ENCODE measurements around the gene RALGPS1.

Gene RALGPS1

DNA sequence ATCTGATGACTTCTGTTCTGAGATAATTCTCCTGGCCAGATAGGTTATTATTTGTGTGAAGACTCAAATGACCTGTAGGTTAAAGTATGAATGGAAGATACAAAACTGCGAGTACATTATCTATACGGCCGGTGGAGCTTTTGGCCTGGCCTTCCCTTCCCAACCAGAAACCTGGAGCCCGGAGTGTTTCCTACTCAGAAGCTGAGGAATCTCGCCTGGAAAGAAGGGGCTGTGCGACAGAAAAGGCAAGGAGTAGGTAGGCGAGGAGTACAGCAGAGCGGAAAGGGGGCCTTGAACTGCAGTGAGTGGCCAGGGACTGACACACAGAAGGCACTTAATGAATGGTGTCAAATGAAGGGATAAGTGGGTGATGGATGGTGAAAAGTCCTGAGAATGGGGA, 173.3 kb downstream of the RALGPS1 start:
- POLR2A ChIA-PET: no interaction called here
- TF ChIP-seq ZXDB (tag by site-specific recombination; IDR thresholded peaks at IDR 0.05) (no peak), ZNF146 (tag by site-specific recombination; IDR thresholded peaks at IDR 0.05) (no peak), ZNF341 (tag by site-specific recombination; IDR thresholded peaks at IDR 0.05; ENCODE audit: low read depth) (no peak), ZNF37A (tag by site-specific recombination; IDR thresholded peaks at IDR 0.05) (no peak), GLI2 (tag by site-specific recombination; IDR thresholded peaks at IDR 0.05; ENCODE audit: borderline replicate concordance, low read depth) (no peak), ZNF391 (tag by site-specific recombination; IDR thresholded peaks at IDR 0.05; ENCODE audit: borderline replicate concordance, low read depth) (no peak), ZNF701 (tag by site-specific recombination; IDR thresholded peaks at IDR 0.05) (no peak), ZNF10 (tag by site-specific recombination; IDR thresholded peaks at IDR 0.05) (no peak), ZNF660 (tag by site-specific recombination; IDR thresholded peaks at IDR 0.05) (no peak), ZSCAN30 (tag by site-specific recombination; IDR thresholded peaks at IDR 0.05) (no peak), ZNF292 (tag by site-specific recombination; IDR thresholded peaks at IDR 0.05; ENCODE audit: borderline replicate concordance, low read depth) (no peak)
- TF ChIP-seq, protein P1, sequence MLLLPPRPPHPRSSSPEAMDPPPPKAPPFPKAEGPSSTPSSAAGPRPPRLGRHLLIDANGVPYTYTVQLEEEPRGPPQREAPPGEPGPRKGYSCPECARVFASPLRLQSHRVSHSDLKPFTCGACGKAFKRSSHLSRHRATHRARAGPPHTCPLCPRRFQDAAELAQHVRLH (tag by site-specific recombination; IDR thresholded peaks at IDR 0.05): no peak
- TF ChIP-seq, protein P2, sequence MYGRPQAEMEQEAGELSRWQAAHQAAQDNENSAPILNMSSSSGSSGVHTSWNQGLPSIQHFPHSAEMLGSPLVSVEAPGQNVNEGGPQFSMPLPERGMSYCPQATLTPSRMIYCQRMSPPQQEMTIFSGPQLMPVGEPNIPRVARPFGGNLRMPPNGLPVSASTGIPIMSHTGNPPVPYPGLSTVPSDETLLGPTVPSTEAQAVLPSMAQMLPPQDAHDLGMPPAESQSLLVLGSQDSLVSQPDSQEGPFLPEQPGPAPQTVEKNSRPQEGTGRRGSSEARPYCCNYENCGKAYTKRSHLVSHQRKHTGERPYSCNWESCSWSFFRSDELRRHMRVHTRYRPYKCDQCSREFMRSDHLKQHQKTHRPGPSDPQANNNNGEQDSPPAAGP (tag by site-specific recombination; IDR thresholded peaks at IDR 0.05): no peak
- TF ChIP-seq, protein P3, sequence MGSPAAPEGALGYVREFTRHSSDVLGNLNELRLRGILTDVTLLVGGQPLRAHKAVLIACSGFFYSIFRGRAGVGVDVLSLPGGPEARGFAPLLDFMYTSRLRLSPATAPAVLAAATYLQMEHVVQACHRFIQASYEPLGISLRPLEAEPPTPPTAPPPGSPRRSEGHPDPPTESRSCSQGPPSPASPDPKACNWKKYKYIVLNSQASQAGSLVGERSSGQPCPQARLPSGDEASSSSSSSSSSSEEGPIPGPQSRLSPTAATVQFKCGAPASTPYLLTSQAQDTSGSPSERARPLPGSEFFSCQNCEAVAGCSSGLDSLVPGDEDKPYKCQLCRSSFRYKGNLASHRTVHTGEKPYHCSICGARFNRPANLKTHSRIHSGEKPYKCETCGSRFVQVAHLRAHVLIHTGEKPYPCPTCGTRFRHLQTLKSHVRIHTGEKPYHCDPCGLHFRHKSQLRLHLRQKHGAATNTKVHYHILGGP (tag by site-specific recombination; IDR thresholded peaks at IDR 0.05): no peak
- TF ChIP-seq, protein P4, sequence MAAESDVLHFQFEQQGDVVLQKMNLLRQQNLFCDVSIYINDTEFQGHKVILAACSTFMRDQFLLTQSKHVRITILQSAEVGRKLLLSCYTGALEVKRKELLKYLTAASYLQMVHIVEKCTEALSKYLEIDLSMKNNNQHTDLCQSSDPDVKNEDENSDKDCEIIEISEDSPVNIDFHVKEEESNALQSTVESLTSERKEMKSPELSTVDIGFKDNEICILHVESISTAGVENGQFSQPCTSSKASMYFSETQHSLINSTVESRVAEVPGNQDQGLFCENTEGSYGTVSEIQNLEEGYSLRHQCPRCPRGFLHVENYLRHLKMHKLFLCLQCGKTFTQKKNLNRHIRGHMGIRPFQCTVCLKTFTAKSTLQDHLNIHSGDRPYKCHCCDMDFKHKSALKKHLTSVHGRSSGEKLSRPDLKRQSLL (tag by site-specific recombination; IDR thresholded peaks at IDR 0.05): no peak
- TF ChIP-seq, protein P5, sequence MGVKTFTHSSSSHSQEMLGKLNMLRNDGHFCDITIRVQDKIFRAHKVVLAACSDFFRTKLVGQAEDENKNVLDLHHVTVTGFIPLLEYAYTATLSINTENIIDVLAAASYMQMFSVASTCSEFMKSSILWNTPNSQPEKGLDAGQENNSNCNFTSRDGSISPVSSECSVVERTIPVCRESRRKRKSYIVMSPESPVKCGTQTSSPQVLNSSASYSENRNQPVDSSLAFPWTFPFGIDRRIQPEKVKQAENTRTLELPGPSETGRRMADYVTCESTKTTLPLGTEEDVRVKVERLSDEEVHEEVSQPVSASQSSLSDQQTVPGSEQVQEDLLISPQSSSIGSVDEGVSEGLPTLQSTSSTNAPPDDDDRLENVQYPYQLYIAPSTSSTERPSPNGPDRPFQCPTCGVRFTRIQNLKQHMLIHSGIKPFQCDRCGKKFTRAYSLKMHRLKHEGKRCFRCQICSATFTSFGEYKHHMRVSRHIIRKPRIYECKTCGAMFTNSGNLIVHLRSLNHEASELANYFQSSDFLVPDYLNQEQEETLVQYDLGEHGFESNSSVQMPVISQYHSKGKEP (tag by site-specific recombination; IDR thresholded peaks at IDR 0.05): no peak
- Histone ChIP-seq H3K27ac (ENCODE audit: extremely low read depth, low read depth, low read length) (no peak overlapping the region), H3K36me3 (ENCODE audit: control insufficient read depth in 2 of 2, insufficient read depth in 1 of 2, low read length in 2 of 2) (no peaks in the 10 kb centered on the region), H3K4me1 (ENCODE audit: control insufficient read depth, insufficient read depth, low read length) (no peaks in the 10 kb centered on the region), H3K4me3 (ENCODE audit: low read depth, low read length) (no peak overlapping the region), H3K9me3 (ENCODE audit: control insufficient read depth, insufficient read depth, low read depth, low read length) (no peaks in the 10 kb centered on the region)
- CTCF ChIA-PET: no interaction called here

DNA sequence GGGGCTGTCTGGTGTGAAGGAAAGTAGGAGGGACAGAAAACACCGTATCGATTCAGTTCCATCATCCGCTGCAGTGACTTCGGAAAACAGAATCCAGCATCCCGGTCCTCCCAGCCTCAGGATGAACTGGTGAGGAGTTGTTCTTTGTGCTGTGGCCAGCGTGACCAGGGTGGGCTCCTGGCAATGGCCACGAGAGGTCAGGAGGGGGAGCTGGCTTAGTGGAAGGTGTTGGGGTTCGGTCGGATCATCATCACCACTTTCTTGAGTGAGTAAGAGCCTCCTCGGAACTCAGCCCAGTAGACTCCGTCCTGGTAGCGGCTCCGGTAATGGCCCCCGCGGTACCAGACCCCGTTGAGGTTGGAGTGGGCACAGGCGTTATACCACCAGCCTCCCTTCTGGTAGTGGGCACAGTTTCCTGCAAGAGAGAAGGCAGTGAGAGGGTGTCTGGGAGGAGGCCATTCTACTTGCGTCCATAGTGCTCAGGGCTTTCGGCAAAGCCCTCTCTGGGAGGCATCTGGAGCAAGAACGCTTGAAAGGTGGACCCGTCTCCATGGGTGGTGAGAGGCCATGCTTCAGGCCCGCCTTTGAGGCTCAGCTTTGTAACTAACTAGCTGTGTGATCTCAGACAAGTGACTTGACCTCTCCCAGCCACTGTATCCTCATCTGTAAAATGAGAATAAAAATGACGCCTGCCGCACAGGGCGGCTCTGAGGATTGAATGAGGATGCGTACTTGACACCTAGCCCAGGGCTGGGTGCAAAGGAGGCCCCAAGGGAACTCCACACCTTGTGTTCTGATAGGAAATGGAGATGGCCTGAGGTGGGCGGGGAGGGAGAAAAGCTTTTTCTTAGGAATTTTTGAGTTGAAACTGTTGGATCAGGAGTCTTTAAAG, 174.4 kb downstream of the RALGPS1 start:
- no peaks in the 10 kb centered on the region for H3K9me3 ChIP-seq (ENCODE audit: control insufficient read depth, insufficient read depth, low read depth, low read length)
- no peaks in the 10 kb centered on the region for H3K36me3 ChIP-seq (ENCODE audit: control insufficient read depth in 2 of 2, insufficient read depth in 1 of 2, low read length in 2 of 2)
- no peak for TF ChIP-seq KLF1 (tag by site-specific recombination; IDR thresholded peaks at IDR 0.05)
- no peak for TF ChIP-seq ZNF140 (tag by site-specific recombination; IDR thresholded peaks at IDR 0.05)
- no peak for TF ChIP-seq ZNF768 (tag by site-specific recombination; IDR thresholded peaks at IDR 0.05)
- TF ChIP-seq ZXDB (tag by site-specific recombination; IDR thresholded peaks at IDR 0.05): no peak
- no peak overlapping the region for H3K4me3 ChIP-seq (ENCODE audit: low read depth, low read length)
- H3K4me1 ChIP-seq (ENCODE audit: control insufficient read depth, insufficient read depth, low read length): no peaks in the 10 kb centered on the region
- ChIA-PET CTCF (no interaction called here), POLR2A (no interaction called here)
- no peak overlapping the region for H3K27ac ChIP-seq (ENCODE audit: extremely low read depth, low read depth, low read length)
